Panc1 (cell line): ENCODE measurements around the gene RAB7B. TPM values are rescaled to one million over a fixed set of nuclear protein-coding genes. Genes with fewer than 3 reads are reported as not detected.

ENCODE experiments used
- ATAC-seq: fragments of 200-7000 bp; cut with Tn5 transposase; 2 replicates; pipeline ENCODE4 v1.9.1; 2020; ENCODE audit warnings: mild to moderate bottlenecking, moderate library complexity
- BruUV-seq: library from RNA; stranded (reverse); fragments of 400-500 nt; replicated peaks from 2 replicates; lab custom pipeline; 2021; lab: Mats Ljungman, UMichigan
- CTCF ChIA-PET: fragments of 300-600 bp; sonication (Branson Sonifier 250); formaldehyde crosslinking; loops from one replicate; lab custom pipeline; 2022; ENCODE audit warnings: antibody characterized with exemption; lab: Charles Lee
- POLR2A ChIA-PET: fragments of 300-600 bp; sonication (Branson Sonifier 250); formaldehyde crosslinking; loops from one replicate; lab custom pipeline; 2022; ENCODE audit warnings: antibody characterized with exemption; lab: Charles Lee
- DNase-seq: peaks from one replicate; pipeline ENCODE4 v3.0.0-alpha.2; 2010; ENCODE audit warnings: low read depth, low spot score
- H3K27ac ChIP-seq: 2 replicates; pipeline ENCODE4 v1.5.1; 2011; ENCODE audit warnings: mild to moderate bottlenecking, low read length, inconsistent platforms
- H3K27me3 ChIP-seq: fragments of 200-500 bp; sonication (Bioruptor generic); 2 replicates; pipeline ENCODE4 v1.6.0; 2014; ENCODE audit warnings: low read length, inconsistent platforms; ENCODE audit not compliant: control insufficient read depth, insufficient read depth
- H3K36me3 ChIP-seq: fragments of 200-500 bp; sonication (Bioruptor generic); 2 replicates; pipeline ENCODE4 v1.5.1; 2014; ENCODE audit warnings: inconsistent platforms, mild to moderate bottlenecking, low read length, moderate library complexity; ENCODE audit not compliant: control insufficient read depth, insufficient read depth
- H3K4me1 ChIP-seq: 2 replicates; pipeline ENCODE4 v1.5.1; 2011; ENCODE audit warnings: inconsistent platforms, mild to moderate bottlenecking, low read length, moderate library complexity; ENCODE audit not compliant: control insufficient read depth, insufficient read depth
- H3K4me3 ChIP-seq, 2 experiments: 2 replicates each; pipeline ENCODE4 v1.5.1; 2011 to 2012; ENCODE audit warnings: low read depth in 2 of 2, low read length in 2 of 2, mild to moderate bottlenecking in 2 of 2, inconsistent platforms in 1 of 2, moderate library complexity in 1 of 2
- H3K9me3 ChIP-seq: fragments of 200-500 bp; sonication (Bioruptor generic); 2 replicates; pipeline ENCODE4 v1.5.1; 2014; ENCODE audit warnings: low read depth, mild to moderate bottlenecking, inconsistent platforms, low read length, moderate library complexity; ENCODE audit not compliant: control insufficient read depth, insufficient read depth
- POLR2AphosphoS5 ChIP-seq: IDR thresholded peaks from 2 replicates; pipeline ENCODE4 v1.6.1; 2012; ENCODE audit warnings: mild to moderate bottlenecking, low read depth, low read length, moderate library complexity
- SIN3A ChIP-seq: IDR thresholded peaks from 2 replicates; pipeline ENCODE4 v1.6.1; 2012; ENCODE audit warnings: low read depth, mild to moderate bottlenecking, low read length, moderate library complexity, borderline replicate concordance; ENCODE audit not compliant: insufficient read depth
- TCF7L2 ChIP-seq: IDR thresholded peaks from 2 replicates; pipeline ENCODE4 v1.6.1; 2011; ENCODE audit warnings: mild to moderate bottlenecking, low read depth, low read length, inconsistent platforms
- in situ Hi-C: cut with HindIII; loops from 2 replicates; pipeline ENCODE4 v1.10.0; 2016; ENCODE audit warnings: low sequenced_read_pairs, low pct_unique_long_range_greater_than_20kb
- intact Hi-C: fragments of 100-400 bp; cut with micrococcal nuclease; formaldehyde crosslinking; loops from one replicate; pipeline ENCODE4 v1.10.0; 2022; ENCODE audit not compliant: unreplicated experiment
- total RNA-seq: library from RNA; stranded (reverse); gene quantifications from one replicate; pipeline ENCODE4 v1.2.1, GENCODE V29; 2021; ENCODE audit not compliant: unreplicated experiment
- TF ChIP-seq, protein P1 (sequence below), 2 experiments: IDR thresholded peaks; 2 replicates each; pipeline ENCODE4 v1.6.1; 2011 to 2012; ENCODE audit warnings: low read depth in 2 of 2, control low read depth in 1 of 2, low read length in 1 of 2, mild to moderate bottlenecking in 1 of 2, moderate library complexity in 1 of 2; ENCODE audit not compliant: insufficient read depth in 1 of 2
- TF ChIP-seq, protein P2 (sequence below): fragments of 450-650 bp; IDR thresholded peaks from 2 replicates; pipeline ENCODE4 v1.5.1; 2017; ENCODE audit warnings: mild to moderate bottlenecking

Gene RAB7B
- total RNA-seq, 1 experiment from 2014 or later: 0.05 TPM

DNA sequence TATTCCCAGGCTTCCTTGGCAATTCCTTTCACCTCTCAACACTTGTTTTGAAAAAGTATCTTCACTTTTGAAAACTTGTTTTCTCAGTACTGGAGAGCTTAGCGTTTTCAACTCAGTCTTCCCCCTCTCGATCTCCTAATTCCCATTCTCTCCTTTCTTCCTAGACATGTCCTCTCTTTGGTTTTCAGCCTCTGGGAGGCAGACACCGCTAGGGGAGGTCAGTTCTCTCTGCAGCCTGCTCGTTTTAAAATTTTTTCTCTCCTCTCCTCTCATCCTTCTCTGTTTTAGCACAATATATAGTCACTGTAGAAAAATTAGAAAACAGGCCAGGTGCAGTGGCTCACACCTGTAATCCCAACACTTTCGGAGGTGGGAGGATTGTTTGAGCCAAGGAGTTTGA is 37.1 kb upstream of the RAB7B start:
- H3K27me3 ChIP-seq: peaks cover 23% of the 10 kb centered on the region
- CTCF ChIA-PET: no interaction called here
- no peak for TF ChIP-seq TCF7L2
- TF ChIP-seq, protein P1, sequence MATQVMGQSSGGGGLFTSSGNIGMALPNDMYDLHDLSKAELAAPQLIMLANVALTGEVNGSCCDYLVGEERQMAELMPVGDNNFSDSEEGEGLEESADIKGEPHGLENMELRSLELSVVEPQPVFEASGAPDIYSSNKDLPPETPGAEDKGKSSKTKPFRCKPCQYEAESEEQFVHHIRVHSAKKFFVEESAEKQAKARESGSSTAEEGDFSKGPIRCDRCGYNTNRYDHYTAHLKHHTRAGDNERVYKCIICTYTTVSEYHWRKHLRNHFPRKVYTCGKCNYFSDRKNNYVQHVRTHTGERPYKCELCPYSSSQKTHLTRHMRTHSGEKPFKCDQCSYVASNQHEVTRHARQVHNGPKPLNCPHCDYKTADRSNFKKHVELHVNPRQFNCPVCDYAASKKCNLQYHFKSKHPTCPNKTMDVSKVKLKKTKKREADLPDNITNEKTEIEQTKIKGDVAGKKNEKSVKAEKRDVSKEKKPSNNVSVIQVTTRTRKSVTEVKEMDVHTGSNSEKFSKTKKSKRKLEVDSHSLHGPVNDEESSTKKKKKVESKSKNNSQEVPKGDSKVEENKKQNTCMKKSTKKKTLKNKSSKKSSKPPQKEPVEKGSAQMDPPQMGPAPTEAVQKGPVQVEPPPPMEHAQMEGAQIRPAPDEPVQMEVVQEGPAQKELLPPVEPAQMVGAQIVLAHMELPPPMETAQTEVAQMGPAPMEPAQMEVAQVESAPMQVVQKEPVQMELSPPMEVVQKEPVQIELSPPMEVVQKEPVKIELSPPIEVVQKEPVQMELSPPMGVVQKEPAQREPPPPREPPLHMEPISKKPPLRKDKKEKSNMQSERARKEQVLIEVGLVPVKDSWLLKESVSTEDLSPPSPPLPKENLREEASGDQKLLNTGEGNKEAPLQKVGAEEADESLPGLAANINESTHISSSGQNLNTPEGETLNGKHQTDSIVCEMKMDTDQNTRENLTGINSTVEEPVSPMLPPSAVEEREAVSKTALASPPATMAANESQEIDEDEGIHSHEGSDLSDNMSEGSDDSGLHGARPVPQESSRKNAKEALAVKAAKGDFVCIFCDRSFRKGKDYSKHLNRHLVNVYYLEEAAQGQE (IDR thresholded peaks at IDR 0.05; ENCODE audit: insufficient read depth in 1 of 2, low read depth in 2 of 2, low read length in 1 of 2): no peak
- no peak for TF ChIP-seq POLR2AphosphoS5
- no peak for TF ChIP-seq SIN3A
- DNase-seq: no peak
- BruUV-seq: no TSS peak
- POLR2A ChIA-PET: no interaction called here
- in situ Hi-C loops: no loop called here
- no peak overlapping the region for H3K27ac ChIP-seq
- ATAC-seq: no peak
- H3K36me3 ChIP-seq: no peaks in the 10 kb centered on the region
- intact Hi-C loops: no loop called here
- H3K4me1 ChIP-seq: no peaks in the 10 kb centered on the region
- H3K4me3 ChIP-seq: no peak overlapping the region
- H3K9me3 ChIP-seq: no peaks in the 10 kb centered on the region

- H3K27me3 ChIP-seq: peaks cover 29% of the 10 kb centered on the region
- H3K27ac ChIP-seq: no peak overlapping the region
- H3K9me3 ChIP-seq: no peaks in the 10 kb centered on the region
- ChIA-PET POLR2A (no interaction called here), CTCF (no interaction called here)
- intact Hi-C loops: no loop called here
- ATAC-seq (no peak), DNase-seq (no peak)
- no peak overlapping the region for H3K4me3 ChIP-seq
- no peaks in the 10 kb centered on the region for H3K4me1 ChIP-seq
- in situ Hi-C loops: no loop called here
- H3K36me3 ChIP-seq: no peaks in the 10 kb centered on the region
- BruUV-seq: no TSS peak
- TF ChIP-seq, protein P1 (IDR thresholded peaks at IDR 0.05; ENCODE audit: insufficient read depth in 1 of 2, low read depth in 2 of 2, low read length in 1 of 2): no peak
- TF ChIP-seq POLR2AphosphoS5: no peak
- TF ChIP-seq, protein P2, sequence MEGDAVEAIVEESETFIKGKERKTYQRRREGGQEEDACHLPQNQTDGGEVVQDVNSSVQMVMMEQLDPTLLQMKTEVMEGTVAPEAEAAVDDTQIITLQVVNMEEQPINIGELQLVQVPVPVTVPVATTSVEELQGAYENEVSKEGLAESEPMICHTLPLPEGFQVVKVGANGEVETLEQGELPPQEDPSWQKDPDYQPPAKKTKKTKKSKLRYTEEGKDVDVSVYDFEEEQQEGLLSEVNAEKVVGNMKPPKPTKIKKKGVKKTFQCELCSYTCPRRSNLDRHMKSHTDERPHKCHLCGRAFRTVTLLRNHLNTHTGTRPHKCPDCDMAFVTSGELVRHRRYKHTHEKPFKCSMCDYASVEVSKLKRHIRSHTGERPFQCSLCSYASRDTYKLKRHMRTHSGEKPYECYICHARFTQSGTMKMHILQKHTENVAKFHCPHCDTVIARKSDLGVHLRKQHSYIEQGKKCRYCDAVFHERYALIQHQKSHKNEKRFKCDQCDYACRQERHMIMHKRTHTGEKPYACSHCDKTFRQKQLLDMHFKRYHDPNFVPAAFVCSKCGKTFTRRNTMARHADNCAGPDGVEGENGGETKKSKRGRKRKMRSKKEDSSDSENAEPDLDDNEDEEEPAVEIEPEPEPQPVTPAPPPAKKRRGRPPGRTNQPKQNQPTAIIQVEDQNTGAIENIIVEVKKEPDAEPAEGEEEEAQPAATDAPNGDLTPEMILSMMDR: no peak
- TF ChIP-seq TCF7L2: no peak
- TF ChIP-seq SIN3A: no peak
These were observed 36.1 kb upstream of the RAB7B start for GRCh38 chr1:206039046-206039973.
